SU-DHL-6 (cell line): Measurements from ENCODE around the gene FUNDC2.

Experiments used
- H2AFZ ChIP-seq: fragments of 200-600 bp; sonication (generic); 2 replicates; pipeline ENCODE4 v1.6.1; 2014; ENCODE audit warnings: low read depth, mild to moderate bottlenecking, moderate library complexity, mixed read lengths, antibody characterized with exemption, low read length; ENCODE audit not compliant: severe bottlenecking
- H3F3A ChIP-seq: fragments of 200-600 bp; shearing (Covaris generic); 2 replicates; pipeline ENCODE4 v1.6.0; 2016; ENCODE audit warnings: antibody characterized with exemption, mild to moderate bottlenecking; ENCODE audit not compliant: insufficient read depth
- H3K27ac ChIP-seq: fragments of 200-600 bp; sonication (generic); 2 replicates; pipeline ENCODE4 v1.5.1; 2016; ENCODE audit warnings: low read depth, mild to moderate bottlenecking, low read length, moderate library complexity, mixed read lengths
- H3K27me3 ChIP-seq: fragments of 200-600 bp; sonication (generic), shearing (Covaris generic); 2 replicates; pipeline ENCODE4 v1.6.0; 2014; ENCODE audit warnings: mild to moderate bottlenecking, low read length
- H3K36me3 ChIP-seq: fragments of 200-600 bp; sonication (generic); 2 replicates; pipeline ENCODE4 v1.6.1; 2014; ENCODE audit warnings: mild to moderate bottlenecking, low read length, mixed read lengths
- H3K4me2 ChIP-seq: fragments of 300-600, 200-600 bp; shearing (Covaris generic), sonication (generic); 2 replicates; pipeline ENCODE4 v1.6.0; 2014; ENCODE audit warnings: low read length, low read depth, mild to moderate bottlenecking; ENCODE audit not compliant: poor library complexity, severe bottlenecking
- H3K4me3 ChIP-seq: fragments of 200-600 bp; sonication (generic); 2 replicates; pipeline ENCODE4 v1.5.1; 2014; ENCODE audit warnings: antibody characterized with exemption, low read length, mild to moderate bottlenecking, mixed read lengths; ENCODE audit not compliant: insufficient read depth, poor library complexity, severe bottlenecking
- H3K79me2 ChIP-seq: fragments of 200-600 bp; sonication (generic); 2 replicates; pipeline ENCODE4 v1.6.1; 2014; ENCODE audit warnings: mild to moderate bottlenecking, low read length, moderate library complexity; ENCODE audit not compliant: insufficient read depth
- H3K9ac ChIP-seq: fragments of 200-600 bp; sonication (generic); 2 replicates; pipeline ENCODE4 v1.7.0; 2014; ENCODE audit warnings: mild to moderate bottlenecking, low read length
- H3K9me2 ChIP-seq: fragments of 200-600 bp; sonication (generic); replicated peaks from 2 replicates; pipeline ENCODE4 v1.6.1; 2014; ENCODE audit warnings: low read length; ENCODE audit not compliant: insufficient read depth
- H3K9me3 ChIP-seq: fragments of 200-600 bp; sonication (generic); 2 replicates; pipeline ENCODE4 v1.6.1; 2014; ENCODE audit warnings: low read length, mixed read lengths; ENCODE audit not compliant: insufficient read depth
- H4K20me1 ChIP-seq: fragments of 200-600 bp; sonication (generic); 2 replicates; pipeline ENCODE4 v1.6.1; 2014; ENCODE audit warnings: low read depth, mild to moderate bottlenecking, antibody characterized with exemption, low read length, moderate library complexity, mixed read lengths
- EZH2phosphoT487 ChIP-seq: fragments of 200-600 bp; sonication (generic), shearing (Covaris generic); conservative IDR thresholded peaks from 2 replicates; pipeline ENCODE4 v1.6.1; 2018; ENCODE audit warnings: mild to moderate bottlenecking, antibody characterized with exemption, low read length, moderate library complexity, mixed read lengths
- TF ChIP-seq, protein P1 (sequence below): fragments of 200-600 bp; sonication (generic); IDR thresholded peaks from one replicate; pipeline ENCODE4 v1.5.1; 2017; ENCODE audit warnings: antibody characterized with exemption, mild to moderate bottlenecking, low read length, moderate library complexity; ENCODE audit not compliant: insufficient read depth, poor library complexity, severe bottlenecking

The FUNDC2 gene

DNA sequence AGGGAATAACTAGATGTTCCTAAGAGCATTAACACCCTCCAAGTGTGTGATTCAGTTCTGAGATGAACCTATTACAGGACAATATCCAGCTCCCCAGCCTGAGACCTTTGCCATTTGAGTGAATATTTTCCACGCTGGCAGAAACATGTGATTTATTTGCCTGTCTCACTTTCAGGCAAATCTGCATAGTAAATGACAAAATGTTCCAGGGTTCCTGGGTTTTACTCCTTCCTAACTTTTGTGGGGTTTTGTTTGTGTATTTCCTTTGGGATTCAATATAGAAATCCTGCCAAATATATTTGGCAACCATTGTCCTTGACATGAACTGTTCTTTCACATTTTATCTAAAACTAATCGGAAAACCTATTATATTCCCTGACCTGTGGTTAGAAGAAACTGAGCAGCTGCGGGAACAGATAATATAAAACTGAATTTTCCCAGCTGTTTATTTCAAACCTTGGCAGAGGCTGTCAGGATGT lies 16.6 kb upstream of the FUNDC2 start:
- no peaks in the 10 kb centered on the region for H3K36me3 ChIP-seq
- H3K9ac ChIP-seq, result no peak overlapping the region
- no peaks in the 10 kb centered on the region for H4K20me1 ChIP-seq
- no peaks in the 10 kb centered on the region for H3K27me3 ChIP-seq
- no peaks in the 10 kb centered on the region for H3K79me2 ChIP-seq
- no peaks in the 10 kb centered on the region for H3K9me3 ChIP-seq
- no peak overlapping the region for H2AFZ ChIP-seq
- no peak overlapping the region for H3K4me3 ChIP-seq
- H3F3A ChIP-seq, result no peaks in the 10 kb centered on the region
- H3K4me2 ChIP-seq, result no peak overlapping the region
- TF ChIP-seq EZH2phosphoT487, result no peak
- TF ChIP-seq, protein P1, sequence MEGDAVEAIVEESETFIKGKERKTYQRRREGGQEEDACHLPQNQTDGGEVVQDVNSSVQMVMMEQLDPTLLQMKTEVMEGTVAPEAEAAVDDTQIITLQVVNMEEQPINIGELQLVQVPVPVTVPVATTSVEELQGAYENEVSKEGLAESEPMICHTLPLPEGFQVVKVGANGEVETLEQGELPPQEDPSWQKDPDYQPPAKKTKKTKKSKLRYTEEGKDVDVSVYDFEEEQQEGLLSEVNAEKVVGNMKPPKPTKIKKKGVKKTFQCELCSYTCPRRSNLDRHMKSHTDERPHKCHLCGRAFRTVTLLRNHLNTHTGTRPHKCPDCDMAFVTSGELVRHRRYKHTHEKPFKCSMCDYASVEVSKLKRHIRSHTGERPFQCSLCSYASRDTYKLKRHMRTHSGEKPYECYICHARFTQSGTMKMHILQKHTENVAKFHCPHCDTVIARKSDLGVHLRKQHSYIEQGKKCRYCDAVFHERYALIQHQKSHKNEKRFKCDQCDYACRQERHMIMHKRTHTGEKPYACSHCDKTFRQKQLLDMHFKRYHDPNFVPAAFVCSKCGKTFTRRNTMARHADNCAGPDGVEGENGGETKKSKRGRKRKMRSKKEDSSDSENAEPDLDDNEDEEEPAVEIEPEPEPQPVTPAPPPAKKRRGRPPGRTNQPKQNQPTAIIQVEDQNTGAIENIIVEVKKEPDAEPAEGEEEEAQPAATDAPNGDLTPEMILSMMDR, result no peak
- H3K27ac ChIP-seq, result no peak overlapping the region
- no peaks in the 10 kb centered on the region for H3K9me2 ChIP-seq

DNA sequence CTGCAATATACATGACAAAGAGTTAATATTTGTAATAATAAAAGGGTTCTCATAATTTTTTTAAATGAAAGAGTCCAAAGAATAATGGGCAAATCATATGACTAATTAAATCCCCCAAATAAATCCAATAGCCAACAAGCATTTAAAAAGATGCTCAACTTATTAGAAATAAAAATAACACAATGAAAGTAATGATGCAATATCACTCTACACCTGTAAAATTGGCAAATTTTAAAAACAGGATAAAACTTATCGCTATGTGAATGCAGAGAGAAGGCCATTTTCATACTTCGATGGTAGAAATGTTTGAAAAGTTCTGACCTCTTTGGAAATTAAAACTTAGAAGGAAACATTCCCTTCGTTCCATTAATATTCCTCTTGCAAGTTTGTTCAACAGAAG lies 6.1 kb upstream of the FUNDC2 start:
- H3K27ac ChIP-seq, result no peak overlapping the region
- H3K79me2 ChIP-seq, result no peaks in the 10 kb centered on the region
- H4K20me1 ChIP-seq, result no peaks in the 10 kb centered on the region
- H3K27me3 ChIP-seq, result no peaks in the 10 kb centered on the region
- no peak overlapping the region for H2AFZ ChIP-seq
- no peaks in the 10 kb centered on the region for H3F3A ChIP-seq
- no peak overlapping the region for H3K4me2 ChIP-seq
- H3K4me3 ChIP-seq, result no peak overlapping the region
- TF ChIP-seq, protein P1, result no peak
- TF ChIP-seq EZH2phosphoT487, result no peak
- H3K9me2 ChIP-seq, result no peaks in the 10 kb centered on the region
- no peaks in the 10 kb centered on the region for H3K36me3 ChIP-seq
- H3K9me3 ChIP-seq, result no peaks in the 10 kb centered on the region
- no peak overlapping the region for H3K9ac ChIP-seq

DNA sequence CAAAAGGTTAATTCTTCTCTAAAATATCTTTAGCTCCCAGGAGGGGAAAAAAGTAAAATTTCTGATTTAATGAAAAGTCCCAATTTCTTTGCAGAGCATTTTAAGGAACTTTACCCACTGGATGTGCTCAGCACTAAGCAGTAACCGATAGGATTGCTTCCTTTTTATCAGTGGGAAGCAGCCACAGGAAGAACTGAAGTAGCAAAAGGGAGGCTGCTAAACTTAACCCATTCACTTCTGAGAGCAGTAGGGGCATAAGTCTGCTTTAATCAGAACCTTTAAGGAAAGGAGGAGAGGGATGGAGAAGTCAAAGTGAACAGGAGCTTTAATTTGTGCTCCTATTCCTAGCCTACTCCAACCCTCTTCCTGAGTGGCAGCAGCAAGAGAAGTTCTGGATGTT lies 4.1 kb upstream of the FUNDC2 start, which contains the start of gene F8:
Gene F8, minus strand, starts transcription at position 139 of the 400 bp plus-strand sequence. CDS start 171 bp downstream, outside the sequence.
- TF ChIP-seq, protein P1, result no peak
- no peak for TF ChIP-seq EZH2phosphoT487
- no peak within 1 kb of the TSS for H3K4me3 ChIP-seq
- H3K27me3 ChIP-seq, result no peaks in the 10 kb centered on the region
- no peaks in the 10 kb centered on the region for H4K20me1 ChIP-seq
- H3K9me2 ChIP-seq, result no peaks in the 10 kb centered on the region
- no peak within 1 kb of the TSS for H2AFZ ChIP-seq
- peaks cover 6% of the 10 kb centered on the region for H3F3A ChIP-seq
- no peak within 1 kb of the TSS for H3K27ac ChIP-seq
- no peak within 1 kb of the TSS for H3K4me2 ChIP-seq
- no peaks in the 10 kb centered on the region for H3K9me3 ChIP-seq
- no peak within 1 kb of the TSS for H3K9ac ChIP-seq
- H3K79me2 ChIP-seq, result no peaks in the 10 kb centered on the region
- H3K36me3 ChIP-seq, result no peaks in the 10 kb centered on the region
